Loucy (cell line): ENCODE results near the gene CCDC150.

Experiments used
- EZH2phosphoT487 ChIP-seq: fragments of 200-600 bp; IDR thresholded peaks from 2 replicates; pipeline ENCODE4 v1.6.1; 2018; ENCODE audit warnings: antibody characterized with exemption, mild to moderate bottlenecking, moderate library complexity, borderline replicate concordance
- TF ChIP-seq, protein P1 (sequence below): fragments of 200-600 bp; sonication (generic); conservative IDR thresholded peaks from 2 replicates; pipeline ENCODE4 v1.5.1; 2014; ENCODE audit warnings: mild to moderate bottlenecking, antibody characterized with exemption, low read length

DNA sequence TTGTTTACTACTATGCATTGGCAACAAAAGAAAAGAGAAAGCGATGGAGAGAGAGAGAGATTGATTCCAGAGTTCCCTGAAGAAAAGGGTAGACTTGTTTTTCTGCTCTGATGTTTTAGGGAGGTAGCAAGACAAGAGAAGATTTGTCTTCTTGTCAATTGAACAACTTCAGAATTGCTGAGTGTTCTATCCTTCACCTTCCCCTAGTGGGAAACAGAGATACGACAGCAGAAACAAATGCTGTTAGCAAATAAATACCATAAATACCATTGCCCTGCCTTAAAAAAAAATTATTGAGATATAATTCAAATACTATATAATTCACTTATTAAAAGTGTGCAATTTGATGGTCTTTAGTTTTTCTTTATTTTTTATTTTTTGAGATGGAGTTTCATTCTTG is 26.2 kb upstream of the CCDC150 start:
- TF ChIP-seq, protein P1, sequence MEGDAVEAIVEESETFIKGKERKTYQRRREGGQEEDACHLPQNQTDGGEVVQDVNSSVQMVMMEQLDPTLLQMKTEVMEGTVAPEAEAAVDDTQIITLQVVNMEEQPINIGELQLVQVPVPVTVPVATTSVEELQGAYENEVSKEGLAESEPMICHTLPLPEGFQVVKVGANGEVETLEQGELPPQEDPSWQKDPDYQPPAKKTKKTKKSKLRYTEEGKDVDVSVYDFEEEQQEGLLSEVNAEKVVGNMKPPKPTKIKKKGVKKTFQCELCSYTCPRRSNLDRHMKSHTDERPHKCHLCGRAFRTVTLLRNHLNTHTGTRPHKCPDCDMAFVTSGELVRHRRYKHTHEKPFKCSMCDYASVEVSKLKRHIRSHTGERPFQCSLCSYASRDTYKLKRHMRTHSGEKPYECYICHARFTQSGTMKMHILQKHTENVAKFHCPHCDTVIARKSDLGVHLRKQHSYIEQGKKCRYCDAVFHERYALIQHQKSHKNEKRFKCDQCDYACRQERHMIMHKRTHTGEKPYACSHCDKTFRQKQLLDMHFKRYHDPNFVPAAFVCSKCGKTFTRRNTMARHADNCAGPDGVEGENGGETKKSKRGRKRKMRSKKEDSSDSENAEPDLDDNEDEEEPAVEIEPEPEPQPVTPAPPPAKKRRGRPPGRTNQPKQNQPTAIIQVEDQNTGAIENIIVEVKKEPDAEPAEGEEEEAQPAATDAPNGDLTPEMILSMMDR = no peak
- no peak for TF ChIP-seq EZH2phosphoT487
